K562 treated with DMSO at 1 percent for 4 hours (cell line): ENCODE data around the gene RAB23. TPM values are rescaled to one million over a fixed set of nuclear protein-coding genes. Genes with fewer than 3 reads are reported as not detected.

Source experiments
- total RNA-seq: library from RNA; unstranded; fragments of 300-600 nt; gene quantifications from 2 replicates; pipeline ENCODE4 v1.2.3, GENCODE V29; 2022; ENCODE audit not compliant: insufficient read depth

Gene RAB23
- 7.5 and 10.1 TPM in 2 replicates for total RNA-seq

DNA sequence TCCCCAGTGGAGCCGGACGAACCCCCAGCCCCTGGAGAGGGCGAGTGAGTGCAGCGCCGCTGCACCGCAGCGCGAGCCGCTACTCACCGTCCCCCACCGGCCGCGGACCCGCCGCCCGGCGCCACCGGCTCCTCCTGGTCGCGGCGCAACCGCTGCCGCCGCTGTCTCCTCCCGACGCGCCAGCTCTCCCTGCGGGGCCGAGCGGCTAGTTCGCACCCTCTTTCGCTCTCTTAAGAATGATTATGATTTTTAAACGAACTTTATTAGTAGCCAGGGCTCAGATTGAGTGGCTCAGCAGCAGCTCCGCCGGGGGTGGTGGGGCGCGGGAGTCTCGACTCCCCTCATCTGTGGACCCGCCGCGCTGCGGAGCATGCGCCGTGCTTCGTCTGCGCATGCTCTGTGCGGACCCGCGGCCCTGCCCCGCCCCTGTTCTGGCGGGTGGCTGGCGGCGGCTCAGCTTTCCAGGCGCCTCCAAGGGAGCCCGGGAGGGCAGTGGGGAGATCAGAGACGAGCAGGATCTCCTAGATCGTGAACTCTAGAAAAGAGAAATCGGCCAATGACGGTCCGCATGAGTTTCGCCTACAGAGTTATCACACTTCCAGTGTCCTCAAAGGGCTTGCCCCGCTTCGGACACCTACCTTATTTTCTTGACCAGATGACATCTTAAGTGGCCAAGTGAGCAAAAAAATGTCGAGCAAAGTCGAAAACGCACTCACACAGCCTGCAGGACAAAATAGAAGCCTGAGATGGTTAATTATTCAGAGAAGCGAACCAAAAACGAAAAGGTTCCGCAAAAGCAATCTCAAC, at the start of gene RAB23:
Gene RAB23, minus strand, starts transcription at position 372 of the 807 bp plus-strand sequence. CDS start 11,927 bp downstream, outside the sequence.

DNA sequence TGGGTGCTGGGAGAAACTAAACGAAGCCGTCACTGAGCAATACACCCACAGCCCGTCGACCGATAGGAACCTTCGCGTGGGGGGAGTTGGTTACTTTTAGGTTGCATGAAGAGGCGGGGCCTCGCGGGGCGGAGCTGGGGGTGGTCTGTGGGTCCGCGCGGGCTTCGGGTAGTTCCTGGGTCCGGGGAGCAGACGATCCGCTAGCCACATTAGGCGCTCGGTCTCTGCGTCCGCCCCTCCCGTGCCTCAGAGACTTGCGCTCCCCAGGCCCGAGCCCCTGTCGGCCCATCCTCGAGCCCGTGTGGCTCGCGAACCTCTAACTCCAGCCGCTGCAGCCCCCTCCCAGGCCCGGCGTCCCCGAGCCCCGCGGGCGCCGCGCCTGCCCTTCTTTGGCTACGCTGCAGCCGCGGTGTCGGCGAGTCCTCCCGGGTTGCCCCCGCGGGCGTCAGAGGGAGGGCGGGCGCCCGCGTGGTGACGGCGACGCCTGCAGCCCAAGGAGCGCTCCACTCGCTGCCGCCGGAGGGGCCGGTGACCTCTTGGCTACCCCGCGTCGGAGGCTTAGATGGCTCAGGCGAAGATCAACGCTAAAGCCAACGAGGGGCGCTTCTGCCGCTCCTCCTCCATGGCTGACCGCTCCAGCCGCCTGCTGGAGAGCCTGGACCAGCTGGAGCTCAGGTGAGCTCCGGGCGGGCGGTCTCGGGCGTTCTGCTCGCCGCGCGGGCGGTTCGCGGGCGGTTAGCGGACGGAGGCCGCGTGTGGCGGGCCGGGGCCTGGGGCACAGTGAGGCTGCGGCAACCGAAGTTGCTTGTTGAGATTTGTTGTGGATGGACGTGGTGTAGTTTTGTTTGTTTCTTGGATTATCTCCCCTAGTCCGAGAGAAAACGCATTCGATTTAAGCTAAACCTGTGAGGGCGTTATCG, 49.7 kb downstream of the RAB23 start, which contains the start of gene BAG2:
Gene BAG2, plus strand, starts transcription at position 191 of the 920 bp plus-strand sequence. Its CDS starts 372 bp downstream, at position 563.

Other genes starting within 250 kb of the RAB23 start
- gene KIAA1586, start 175.6 kb downstream of the RAB23 start, total RNA-seq: 2.4 and 3.4 TPM in 2 replicates
- 17.4 and 18.0 TPM in 2 replicates for gene ZNF451, start 132.1 kb downstream of the RAB23 start, total RNA-seq
- gene BAG2, start 50.0 kb downstream of the RAB23 start, total RNA-seq: 4.7 and 5.4 TPM in 2 replicates
- gene PRIM2, start 95.3 kb upstream of the RAB23 start, total RNA-seq: 13.9 and 15.1 TPM in 2 replicates